ENCODE results near the gene ESRRA. TPM values are rescaled to one million over a fixed set of nuclear protein-coding genes. Genes with fewer than 3 reads are reported as not detected.
"Not testable (repeated sequence)": the region's sequence is repeated elsewhere in the genome, so short reads cannot be mapped to it uniquely, and the experiment has no call there.

The ESRRA gene
- total RNA-seq, 4 donors from 2014 or later = 151 to 460 (median 341) TPM

DNA sequence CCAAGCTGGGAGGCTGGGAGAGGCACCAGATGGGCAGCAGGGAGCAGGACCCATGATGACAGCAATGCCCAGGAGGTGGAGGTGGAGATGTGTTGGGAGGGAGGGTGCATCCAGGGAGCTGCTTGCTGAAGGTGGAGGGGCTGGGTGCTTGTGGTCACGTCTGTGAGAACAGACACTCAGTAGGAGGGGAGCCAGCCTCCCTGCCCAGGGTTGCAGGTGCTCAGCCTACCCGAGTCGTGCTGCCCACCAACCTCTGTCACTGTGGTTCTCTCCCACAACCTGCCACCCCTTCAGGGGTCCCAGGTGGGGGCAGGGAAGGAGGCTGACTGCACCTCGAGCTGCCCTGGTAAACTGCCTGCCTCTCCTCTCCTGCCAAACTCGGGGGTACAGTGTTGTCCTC, 18.0 kb downstream of the ESRRA start:
- Histone ChIP-seq H3K27me3 (no peaks in the 10 kb centered on the region), H3K9me3 (no peaks in the 10 kb centered on the region), H3K27ac (peak overlapping the region in 1 of 4 donors; percentile 9), H3K4me1 (peaks cover 0 to 36% (median 4%) of the 10 kb centered on the region in 4 donors), H3K4me3 (no peak overlapping the region), H3K36me3 (peaks cover 0 to 8% (median 0%) of the 10 kb centered on the region in 3 donors)
- no peak for DNase-seq
- TF ChIP-seq POLR2A (IDR thresholded peaks at IDR 0.05) (no peak), CTCF (IDR thresholded peaks at IDR 0.05) (no peak)

DNA sequence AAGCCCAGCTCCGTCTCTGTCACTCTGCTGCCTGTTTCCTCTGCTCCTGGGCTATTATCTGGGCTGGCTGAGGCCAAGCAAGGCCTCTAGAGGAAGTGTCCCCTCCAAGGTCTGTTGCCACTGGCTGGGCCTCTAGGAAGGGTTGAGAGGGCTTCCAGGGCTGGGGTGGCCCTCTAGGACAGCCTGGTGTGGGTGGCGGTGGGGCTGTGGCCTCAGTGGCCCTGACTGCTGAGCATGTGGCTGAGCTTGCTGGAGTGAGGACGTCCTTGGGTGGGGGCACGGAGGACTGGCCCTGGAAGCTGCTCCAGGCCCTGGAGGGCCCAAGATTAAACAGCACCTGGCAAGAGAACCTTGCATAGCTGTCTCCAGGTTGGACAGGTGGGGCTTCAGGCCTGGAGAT, 18.7 kb downstream of the ESRRA start:
- H3K9me3 ChIP-seq, H3K4me3 ChIP-seq, H3K27me3 ChIP-seq, H3K27ac ChIP-seq, H3K36me3 ChIP-seq, DNase-seq: not testable (repeated sequence)
- H3K4me1 ChIP-seq = peaks cover 0 to 33% (median 1%) of the 10 kb centered on the region in 4 donors

GRCh38 chr11:64324692-64325469, 19.6 kb downstream of the ESRRA start:
- no peak overlapping the region for H3K4me3 ChIP-seq
- no peak overlapping the region for H3K27ac ChIP-seq
- no peak for DNase-seq
- TF ChIP-seq CTCF (IDR thresholded peaks at IDR 0.05) (no peak), POLR2A (IDR thresholded peaks at IDR 0.05) (no peak)
- peaks cover 0 to 8% (median 0%) of the 10 kb centered on the region in 3 donors for H3K36me3 ChIP-seq
- H3K9me3 ChIP-seq = no peaks in the 10 kb centered on the region
- H3K4me1 ChIP-seq = peaks cover 0 to 33% (median 1%) of the 10 kb centered on the region in 4 donors
- no peaks in the 10 kb centered on the region for H3K27me3 ChIP-seq

DNA sequence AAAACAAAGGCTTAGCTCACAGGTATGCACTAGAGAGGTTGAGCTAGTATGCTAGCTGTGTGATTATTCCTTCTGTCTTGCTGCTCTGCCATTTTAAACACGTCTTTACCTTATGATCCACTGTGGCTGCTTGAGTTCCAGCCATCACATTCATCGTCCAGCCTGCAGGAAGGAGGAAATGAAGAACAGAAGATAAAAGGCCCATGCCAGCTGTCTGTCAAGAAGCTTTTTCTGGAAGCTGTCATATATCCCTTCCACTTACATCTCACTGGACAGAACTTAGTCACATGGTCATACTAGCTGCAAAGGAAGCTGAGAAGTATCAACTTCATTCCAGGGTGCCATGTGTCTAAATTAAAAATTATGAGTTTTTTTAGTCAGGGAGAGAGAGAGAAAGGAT, 22.1 kb downstream of the ESRRA start:
- DNase-seq = no peak
- Histone ChIP-seq H3K27me3 (no peaks in the 10 kb centered on the region), H3K27ac (peak overlapping the region in 1 of 4 donors; percentile 50), H3K4me3 (no peak overlapping the region), H3K4me1 (peaks cover 8 to 35% (median 13%) of the 10 kb centered on the region in 4 donors), H3K36me3 (no peaks in the 10 kb centered on the region), H3K9me3 (no peaks in the 10 kb centered on the region)
- TF ChIP-seq POLR2A (IDR thresholded peaks at IDR 0.05) = no peak
- no peak for TF ChIP-seq CTCF (IDR thresholded peaks at IDR 0.05)

DNA sequence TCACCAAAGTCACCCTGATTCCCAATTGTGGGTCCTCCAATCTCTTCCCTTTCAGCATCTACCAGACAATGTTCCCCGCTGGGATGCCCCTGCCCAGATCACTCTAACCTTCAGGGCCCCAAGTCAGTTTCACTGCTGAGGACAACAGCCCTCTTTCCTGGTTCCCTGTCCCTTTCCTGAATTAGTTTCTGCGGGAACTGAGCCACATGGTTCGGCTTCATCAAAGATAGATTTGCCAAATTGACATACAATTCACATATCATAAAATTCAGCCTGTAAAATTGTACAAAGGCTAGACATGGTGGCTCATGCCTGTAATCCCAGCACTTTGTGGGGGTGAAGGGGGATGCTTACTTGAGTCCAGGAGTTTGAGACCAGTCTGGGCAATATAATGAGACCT, 22.7 kb downstream of the ESRRA start:
- Histone ChIP-seq H3K27ac (peak overlapping the region in 1 of 4 donors; percentile 50), H3K27me3 (no peaks in the 10 kb centered on the region), H3K4me1 (peaks cover 8 to 35% (median 14%) of the 10 kb centered on the region in 4 donors), H3K36me3 (no peaks in the 10 kb centered on the region), H3K9me3 (no peaks in the 10 kb centered on the region), H3K4me3 (no peak overlapping the region)
- TF ChIP-seq CTCF (IDR thresholded peaks at IDR 0.05) (no peak), POLR2A (IDR thresholded peaks at IDR 0.05) (no peak)
- peak in 1 of 3 donors; percentile 48 for DNase-seq

GRCh38 chr11:64330888-64331287, 25.6 kb downstream of the ESRRA start:
- H3K4me1 ChIP-seq = peaks cover 8 to 49% (median 21%) of the 10 kb centered on the region in 4 donors
- peak overlapping the region in 1 of 4 donors; percentile 56 for H3K27ac ChIP-seq
- no peak for TF ChIP-seq CTCF (IDR thresholded peaks at IDR 0.05)
- no peak for TF ChIP-seq POLR2A (IDR thresholded peaks at IDR 0.05)
- H3K9me3 ChIP-seq = no peaks in the 10 kb centered on the region
- no peaks in the 10 kb centered on the region for H3K27me3 ChIP-seq
- no peak overlapping the region for H3K4me3 ChIP-seq
- peak in 1 of 3 donors; percentile 44 for DNase-seq
- no peaks in the 10 kb centered on the region for H3K36me3 ChIP-seq

Measured in Peyer's patch (tissue), 4 donors.